ENCODE measurements around the gene PPP1R3G. TPM values are rescaled to one million over a fixed set of nuclear protein-coding genes. Genes with fewer than 3 reads are reported as not detected.

PPP1R3G gene
- total and polyA plus RNA-seq, 12 donors, result 1.2 to 17.1 (median 8.4) TPM

- Histone ChIP-seq H3K27ac (no peak overlapping the region), H3K9me3 (replicated peaks in 1 of 3) (no peaks in the 10 kb centered on the region), H3K27me3 (no peaks in the 10 kb centered on the region), H3K4me3 (no peak overlapping the region), H3K4me1 (replicated peaks in 1 of 2) (peaks cover 0 to 3% of the 10 kb centered on the region in 2 donors), H3K36me3 (replicated peaks in 1 of 2) (no peaks in the 10 kb centered on the region)
- WGBS, 4 donors, result 90 to 93% (median 92%) methylated on average over 16 of the region's 16 CpGs
- DNase-seq, result peak in 1 of 7 donors; percentile 21
- TF ChIP-seq CTCF (IDR thresholded peaks at IDR 0.05) (no peak), POLR2A (IDR thresholded peaks at IDR 0.05) (no peak)
- intact Hi-C loops (cut with DNase I), result no loop called here
These were observed 25.1 kb downstream of the PPP1R3G start for GRCh38 chr6:5110246-5110645.

GRCh38 chr6:5111626-5112025, 26.5 kb downstream of the PPP1R3G start:
- TF ChIP-seq CTCF (IDR thresholded peaks at IDR 0.05), result no peak
- no peak for TF ChIP-seq POLR2A (IDR thresholded peaks at IDR 0.05)

GRCh38 chr6:5112066-5112799, 27.1 kb downstream of the PPP1R3G start:
- Histone ChIP-seq H3K36me3 (replicated peaks in 1 of 2) (no peaks in the 10 kb centered on the region), H3K4me3 (no peak overlapping the region), H3K27ac (no peak overlapping the region), H3K9me3 (replicated peaks in 1 of 3) (no peaks in the 10 kb centered on the region), H3K4me1 (replicated peaks in 1 of 2) (peaks cover 0 to 3% of the 10 kb centered on the region in 2 donors), H3K27me3 (no peaks in the 10 kb centered on the region)
- peak; percentile 33 to 77 (median 63) for DNase-seq
- intact Hi-C loops (cut with DNase I), result no loop called here
- TF ChIP-seq CTCF (IDR thresholded peaks at IDR 0.05) (no peak), POLR2A (IDR thresholded peaks at IDR 0.05) (no peak)
- 74 to 82% (median 77%) methylated on average over 16 to 17 of the region's 17 CpGs for WGBS, 4 donors

More at GRCh38 chr6:5111626-5112025, 26.5 kb downstream of the PPP1R3G start:
- 94 to 95% (median 95%) methylated on average over 7 of the region's 7 CpGs for WGBS, 4 donors
- Histone ChIP-seq H3K27me3 (no peaks in the 10 kb centered on the region), H3K4me3 (no peak overlapping the region), H3K27ac (no peak overlapping the region), H3K36me3 (replicated peaks in 1 of 2) (no peaks in the 10 kb centered on the region), H3K9me3 (replicated peaks in 1 of 3) (no peaks in the 10 kb centered on the region), H3K4me1 (replicated peaks in 1 of 2) (peaks cover 0 to 3% of the 10 kb centered on the region in 2 donors)
- intact Hi-C loops (cut with DNase I), result no loop called here
- DNase-seq, result peak in 1 of 7 donors; percentile 41

- TF ChIP-seq CTCF (IDR thresholded peaks at IDR 0.05) (no peak), POLR2A (IDR thresholded peaks at IDR 0.05) (no peak)
- Histone ChIP-seq H3K27me3 (no peaks in the 10 kb centered on the region), H3K4me3 (no peak overlapping the region), H3K27ac (no peak overlapping the region), H3K36me3 (replicated peaks in 1 of 2) (no peaks in the 10 kb centered on the region), H3K4me1 (replicated peaks in 1 of 2) (peaks cover 0 to 3% of the 10 kb centered on the region in 2 donors), H3K9me3 (replicated peaks in 1 of 3) (no peaks in the 10 kb centered on the region)
- 93 to 98% (median 98%) methylated on average over 13 of the region's 13 CpGs for WGBS, 4 donors
- intact Hi-C loops (cut with DNase I), result no loop called here
- DNase-seq, result peak in 1 of 7 donors; percentile 35
These were observed 28.0 kb downstream of the PPP1R3G start for GRCh38 chr6:5113096-5113495.

Measured in adrenal gland (tissue), 12 donors.